ENCODE data around the gene TRPM7.

DNA sequence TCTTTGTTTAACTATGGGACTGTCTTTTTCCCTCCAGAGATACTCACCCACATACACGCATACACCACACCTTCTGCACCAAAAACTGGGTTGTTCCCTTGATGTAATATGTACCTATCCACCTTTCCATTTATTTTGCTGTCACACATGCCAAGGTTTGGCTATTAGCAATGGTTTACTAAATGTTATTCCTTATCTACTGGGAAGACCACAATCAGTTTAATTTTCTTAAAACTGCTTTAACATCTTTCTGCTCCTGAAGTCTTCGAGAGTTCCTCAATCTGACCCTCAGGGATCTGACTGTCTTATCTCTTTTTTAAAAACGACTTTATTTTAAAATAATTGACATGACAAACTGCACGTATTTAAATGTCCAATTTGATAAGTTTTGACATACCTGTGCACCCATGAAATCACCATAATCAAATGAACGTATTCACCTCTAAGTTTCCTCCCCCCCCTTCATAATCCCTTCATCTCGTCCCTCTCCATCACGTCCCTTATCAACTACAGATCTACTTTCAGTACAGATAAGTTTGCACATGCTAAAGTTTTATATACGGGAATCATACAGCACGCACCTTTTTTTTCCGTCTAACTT is 805 bp upstream of the TRPM7 start:
- TF ChIP-seq, protein P1, sequence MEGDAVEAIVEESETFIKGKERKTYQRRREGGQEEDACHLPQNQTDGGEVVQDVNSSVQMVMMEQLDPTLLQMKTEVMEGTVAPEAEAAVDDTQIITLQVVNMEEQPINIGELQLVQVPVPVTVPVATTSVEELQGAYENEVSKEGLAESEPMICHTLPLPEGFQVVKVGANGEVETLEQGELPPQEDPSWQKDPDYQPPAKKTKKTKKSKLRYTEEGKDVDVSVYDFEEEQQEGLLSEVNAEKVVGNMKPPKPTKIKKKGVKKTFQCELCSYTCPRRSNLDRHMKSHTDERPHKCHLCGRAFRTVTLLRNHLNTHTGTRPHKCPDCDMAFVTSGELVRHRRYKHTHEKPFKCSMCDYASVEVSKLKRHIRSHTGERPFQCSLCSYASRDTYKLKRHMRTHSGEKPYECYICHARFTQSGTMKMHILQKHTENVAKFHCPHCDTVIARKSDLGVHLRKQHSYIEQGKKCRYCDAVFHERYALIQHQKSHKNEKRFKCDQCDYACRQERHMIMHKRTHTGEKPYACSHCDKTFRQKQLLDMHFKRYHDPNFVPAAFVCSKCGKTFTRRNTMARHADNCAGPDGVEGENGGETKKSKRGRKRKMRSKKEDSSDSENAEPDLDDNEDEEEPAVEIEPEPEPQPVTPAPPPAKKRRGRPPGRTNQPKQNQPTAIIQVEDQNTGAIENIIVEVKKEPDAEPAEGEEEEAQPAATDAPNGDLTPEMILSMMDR (IDR thresholded peaks at IDR 0.05), result no peak
- TF ChIP-seq EP300 (IDR thresholded peaks at IDR 0.05), result no peak
- TF ChIP-seq POLR2A (IDR thresholded peaks at IDR 0.05), result no peak

Measured in tibial nerve (tissue), 4 donors.